Endothelial cell of umbilical vein (primary cell): Measurements from ENCODE around the gene PCF11. TPM values are rescaled to one million over a fixed set of nuclear protein-coding genes. Genes with fewer than 3 reads are reported as not detected.

Experiments used
- BruUV-seq: library from RNA; stranded (reverse); fragments of 400-500 nt; replicated peaks from 2 replicates; lab custom pipeline; 2021; lab: Mats Ljungman, UMichigan
- CTCF ChIA-PET: fragments of 300-600, 350-600 bp; sonication (Branson Sonifier 250); formaldehyde crosslinking; loops from one replicate; lab custom pipeline; 2021; ENCODE audit warnings: antibody characterized with exemption, inconsistent platforms; lab: Charles Lee
- POLR2A ChIA-PET: fragments of 300-600, 350-600 bp; sonication (Branson Sonifier 250); formaldehyde crosslinking; loops from one replicate; lab custom pipeline; 2021; ENCODE audit warnings: antibody characterized with exemption, inconsistent platforms; lab: Charles Lee
- DNase-seq: peaks from one replicate; pipeline ENCODE4 v3.0.0-alpha.2; 2011; ENCODE audit warnings: low read depth, low spot score
- FAIRE-seq: peaks from 2 replicates; lab custom pipeline; 2011; peaks lifted over from hg19 to GRCh38; lab: Jason Lieb, UNC
- H2AFZ ChIP-seq: 2 replicates; pipeline ENCODE4 v1.6.0; 2012; ENCODE audit warnings: low read depth, low read length, control low read depth, inconsistent platforms
- H3K27ac ChIP-seq: 2 replicates; pipeline ENCODE4 v1.5.1; 2011; ENCODE audit warnings: low read depth, mild to moderate bottlenecking, control low read depth, low read length, moderate library complexity; ENCODE audit not compliant: insufficient read depth
- H3K27me3 ChIP-seq, 2 experiments: 2 replicates each; pipeline versions ENCODE4 v1.6.0 to v1.6.1; 2011; ENCODE audit warnings: low read length in 2 of 2, mixed read lengths in 1 of 2; ENCODE audit not compliant: control insufficient read depth in 2 of 2, insufficient read depth in 2 of 2
- H3K36me3 ChIP-seq, 2 experiments: 2 replicates in 1 of 2; 3 replicates in 1 of 2; pipeline ENCODE4 v1.5.1; 2011; ENCODE audit warnings: low read length in 2 of 2, mild to moderate bottlenecking in 1 of 2, moderate library complexity in 1 of 2; ENCODE audit not compliant: control insufficient read depth in 2 of 2, insufficient read depth in 2 of 2; ENCODE audit errors: extremely low read depth in 1 of 2
- H3K4me1 ChIP-seq: 3 replicates; pipeline ENCODE4 v1.5.1; 2011; ENCODE audit warnings: mild to moderate bottlenecking, low read length; ENCODE audit not compliant: control insufficient read depth, insufficient read depth; ENCODE audit errors: extremely low read depth
- H3K4me2 ChIP-seq: 2 replicates; pipeline ENCODE4 v1.6.1; 2011; ENCODE audit warnings: low read length, control low read depth, mixed read lengths; ENCODE audit not compliant: insufficient read depth
- H3K4me3 ChIP-seq, 3 experiments: fragments of 200-600 bp in 1 of 3; sonication (generic), shearing (Covaris generic) in 1 of 3; replicated peaks in 1 of 3; 2 replicates each; pipeline ENCODE4 v1.5.1; 2011 to 2016; ENCODE audit warnings: control low read depth in 3 of 3, low read length in 3 of 3, mild to moderate bottlenecking in 2 of 3, inconsistent platforms in 1 of 3, low read depth in 1 of 3, moderate library complexity in 1 of 3; ENCODE audit not compliant: insufficient read depth in 1 of 3
- H3K79me2 ChIP-seq: 2 replicates; pipeline ENCODE4 v1.6.0; 2012; ENCODE audit warnings: low read length, inconsistent platforms; ENCODE audit not compliant: control insufficient read depth, insufficient read depth
- H3K9ac ChIP-seq: replicated peaks from 2 replicates; pipeline ENCODE3; 2011; ENCODE audit warnings: low read length, control low read depth; ENCODE audit not compliant: insufficient read depth; ENCODE audit errors: extremely low read depth
- H3K9me1 ChIP-seq: replicated peaks from 3 replicates; pipeline ENCODE4 v1.6.0; 2011; ENCODE audit warnings: mild to moderate bottlenecking, low read length; ENCODE audit not compliant: control insufficient read depth, insufficient read depth; ENCODE audit errors: extremely low read depth
- H3K9me3 ChIP-seq: replicated peaks from 2 replicates; pipeline ENCODE4 v1.5.1; 2012; ENCODE audit warnings: low read length, inconsistent platforms; ENCODE audit not compliant: control insufficient read depth, insufficient read depth
- H4K20me1 ChIP-seq: replicated peaks from 2 replicates; pipeline ENCODE3; 2011; ENCODE audit warnings: mild to moderate bottlenecking, low read length; ENCODE audit not compliant: control insufficient read depth, insufficient read depth; ENCODE audit errors: extremely low read depth
- EZH2 ChIP-seq: IDR thresholded peaks from 2 replicates; pipeline ENCODE4 v1.6.1; 2012; ENCODE audit warnings: borderline replicate concordance, low read depth, mild to moderate bottlenecking, moderate library complexity, low read length, inconsistent platforms; ENCODE audit not compliant: severe bottlenecking
- FOS ChIP-seq: IDR thresholded peaks from 2 replicates; pipeline ENCODE4 v1.6.1; 2011; ENCODE audit warnings: mild to moderate bottlenecking, low read length, moderate library complexity, borderline replicate concordance; ENCODE audit not compliant: insufficient read depth
- GATA2 ChIP-seq: IDR thresholded peaks from 2 replicates; pipeline ENCODE4 v1.7.0; 2011; ENCODE audit warnings: low read depth, mild to moderate bottlenecking, moderate library complexity, mixed read lengths, low read length; ENCODE audit not compliant: insufficient read length, insufficient read depth
- JUN ChIP-seq: IDR thresholded peaks from 2 replicates; pipeline ENCODE4 v1.6.1; 2011; ENCODE audit warnings: borderline replicate concordance, low read depth; ENCODE audit not compliant: insufficient read length, insufficient read depth
- MAX ChIP-seq: IDR thresholded peaks from 2 replicates; pipeline ENCODE4 v1.6.1; 2011; ENCODE audit not compliant: insufficient read depth, insufficient read length
- MYC ChIP-seq: IDR thresholded peaks from one replicate; pipeline ENCODE4 v1.6.1; 2011; ENCODE audit warnings: mild to moderate bottlenecking, low read depth, low read length
- POLR2A ChIP-seq: IDR thresholded peaks from 2 replicates; pipeline ENCODE4 v1.6.1; 2012; ENCODE audit warnings: low read depth, mild to moderate bottlenecking, control low read depth, low read length
- POLR2AphosphoS5 ChIP-seq: IDR thresholded peaks from 2 replicates; pipeline ENCODE4 v1.6.1; 2012; ENCODE audit warnings: low read depth, mild to moderate bottlenecking, control low read depth, low read length, moderate library complexity; ENCODE audit not compliant: insufficient read depth
- dilution Hi-C: fragments of 300-500 bp; cut with MboI; formaldehyde crosslinking; loops from one replicate; pipeline ENCODE4 v1.15.0; 2019; ENCODE audit warnings: low sequenced_read_pairs; ENCODE audit not compliant: extremely low pct_ligation_motif_present
- intact Hi-C: fragments of 100-400 bp; cut with micrococcal nuclease; formaldehyde crosslinking; loops from one replicate; pipeline ENCODE4 v1.10.0; 2022
- polyA plus RNA-seq, 4 experiments: library from polyadenylated mRNA; depleted of rRNA in 3 of 4; stranded (reverse) in 3 of 4; unstranded in 1 of 4; fragments of >200 nt; gene quantifications; 2 replicates each; pipeline versions ENCODE4 v1.2.1 to v1.2.3, GENCODE V29; 2011 to 2012; ENCODE audit warnings: missing spikeins in 1 of 4
- total RNA-seq: library from RNA; stranded (reverse); gene quantifications from 2 replicates; pipeline ENCODE4 v1.2.3, GENCODE V29; 2021
- TF ChIP-seq, protein P1 (sequence below), 2 donors: IDR thresholded peaks; 1 replicate in 1 of 2; 2 replicates in 1 of 2; pipeline ENCODE4 v1.5.1; 2011; ENCODE audit warnings: low read length in 2 of 2, mild to moderate bottlenecking in 2 of 2, moderate library complexity in 2 of 2, control low read depth in 1 of 2, inconsistent platforms in 1 of 2, low read depth in 1 of 2; ENCODE audit not compliant: insufficient read depth in 1 of 2; ENCODE audit errors: extremely low read depth in 1 of 2

Gene PCF11
- total and polyA plus RNA-seq, 2 donors (not counting 3 experiments of a cell fraction or from before 2014, with no cell fraction given) = 38.0 to 51.2 TPM

- CTCF ChIA-PET = interaction anchor here (1.0 to 1.2 kb wide), 2 partner anchors 9 to 12 kb away, joined by 3 to 6 read pairs; no protein-coding TSS in a partner anchor
- FAIRE-seq (no peak), DNase-seq (no peak)
- Histone ChIP-seq H3K36me3 (no peaks in the 10 kb centered on the region), H3K4me3 (no peak overlapping the region), H3K9me1 (no peaks in the 10 kb centered on the region), H3K9me3 (no peaks in the 10 kb centered on the region), H3K27ac (no peak overlapping the region), H3K9ac (no peak overlapping the region), H3K4me1 (no peaks in the 10 kb centered on the region), H4K20me1 (no peaks in the 10 kb centered on the region), H3K4me2 (no peak overlapping the region), H2AFZ (no peak overlapping the region), H3K27me3 (no peaks in the 10 kb centered on the region), H3K79me2 (no peaks in the 10 kb centered on the region)
- TF ChIP-seq POLR2AphosphoS5 = no peak
- TF ChIP-seq MYC = no peak
- TF ChIP-seq, protein P1, sequence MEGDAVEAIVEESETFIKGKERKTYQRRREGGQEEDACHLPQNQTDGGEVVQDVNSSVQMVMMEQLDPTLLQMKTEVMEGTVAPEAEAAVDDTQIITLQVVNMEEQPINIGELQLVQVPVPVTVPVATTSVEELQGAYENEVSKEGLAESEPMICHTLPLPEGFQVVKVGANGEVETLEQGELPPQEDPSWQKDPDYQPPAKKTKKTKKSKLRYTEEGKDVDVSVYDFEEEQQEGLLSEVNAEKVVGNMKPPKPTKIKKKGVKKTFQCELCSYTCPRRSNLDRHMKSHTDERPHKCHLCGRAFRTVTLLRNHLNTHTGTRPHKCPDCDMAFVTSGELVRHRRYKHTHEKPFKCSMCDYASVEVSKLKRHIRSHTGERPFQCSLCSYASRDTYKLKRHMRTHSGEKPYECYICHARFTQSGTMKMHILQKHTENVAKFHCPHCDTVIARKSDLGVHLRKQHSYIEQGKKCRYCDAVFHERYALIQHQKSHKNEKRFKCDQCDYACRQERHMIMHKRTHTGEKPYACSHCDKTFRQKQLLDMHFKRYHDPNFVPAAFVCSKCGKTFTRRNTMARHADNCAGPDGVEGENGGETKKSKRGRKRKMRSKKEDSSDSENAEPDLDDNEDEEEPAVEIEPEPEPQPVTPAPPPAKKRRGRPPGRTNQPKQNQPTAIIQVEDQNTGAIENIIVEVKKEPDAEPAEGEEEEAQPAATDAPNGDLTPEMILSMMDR (IDR thresholded peaks at IDR 0.05; ENCODE audit: extremely low read depth in 1 of 2, insufficient read depth in 1 of 2, low read depth in 1 of 2, low read length in 2 of 2) = no peak
- TF ChIP-seq POLR2A = no peak
- no peak for TF ChIP-seq EZH2
- TF ChIP-seq GATA2 = no peak
- TF ChIP-seq MAX = no peak
- no peak for TF ChIP-seq JUN
- TF ChIP-seq FOS = no peak
- POLR2A ChIA-PET = no interaction called here
- no TSS peak for BruUV-seq
- dilution Hi-C loops = no loop called here
- intact Hi-C loops = no loop called here
Observed at GRCh38 chr11:83139310-83139709, 17.6 kb upstream of the PCF11 start.
